ENCODE data around the gene INPP4B.
"Not testable (repeated sequence)": the region's sequence is repeated elsewhere in the genome, so short reads cannot be mapped to it uniquely, and the experiment has no call there.

The INPP4B gene

DNA sequence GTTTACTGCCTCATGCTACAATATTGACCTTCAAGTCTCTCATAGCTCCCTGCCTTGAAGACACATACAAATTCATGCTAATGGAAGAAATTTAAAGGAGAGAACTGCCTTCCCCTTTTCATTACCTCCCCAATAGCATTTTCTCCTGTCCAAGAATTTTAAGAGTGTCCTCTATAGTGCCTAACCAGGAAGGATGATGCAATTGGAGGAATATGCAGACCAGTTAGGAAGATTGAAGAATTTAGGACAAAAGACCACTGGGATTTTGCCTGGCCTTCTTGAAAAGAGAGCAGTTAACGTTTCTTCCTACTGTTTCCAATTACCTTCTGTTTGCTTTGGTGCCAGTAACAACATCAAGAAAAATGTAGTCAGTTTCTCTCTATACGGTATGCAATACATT, 443.9 kb downstream of the INPP4B start:
- peak overlapping the region; percentile 65 for H3K4me2 ChIP-seq (ENCODE audit: insufficient read depth, low read length)
- H3K27me3 ChIP-seq (ENCODE audit: insufficient read depth, low read length, poor library complexity): no peaks in the 10 kb centered on the region
- no peaks in the 10 kb centered on the region for H4K20me1 ChIP-seq (ENCODE audit: insufficient read depth, low read length)
- no peak for DNase-seq
- peak overlapping the region; percentile 7 to 76; a peak in 3 of 4 replicates for H3K4me3 ChIP-seq (ENCODE audit: low read depth in 1 of 2, low read length in 2 of 2)
- peaks cover 21% of the 10 kb centered on the region for H3K36me3 ChIP-seq (ENCODE audit: insufficient read depth, low read length)
- H3K4me1 ChIP-seq (ENCODE audit: insufficient read depth, low read length): peaks cover 73% of the 10 kb centered on the region
- H3K27ac ChIP-seq (ENCODE audit: low read length): peak overlapping the region; percentile 99
- ATAC-seq (ENCODE audit: insufficient read depth, low read depth): no peak
- H3K9me3 ChIP-seq (ENCODE audit: insufficient read depth, low read length, severe bottlenecking): no peaks in the 10 kb centered on the region
- TF ChIP-seq, protein P1, sequence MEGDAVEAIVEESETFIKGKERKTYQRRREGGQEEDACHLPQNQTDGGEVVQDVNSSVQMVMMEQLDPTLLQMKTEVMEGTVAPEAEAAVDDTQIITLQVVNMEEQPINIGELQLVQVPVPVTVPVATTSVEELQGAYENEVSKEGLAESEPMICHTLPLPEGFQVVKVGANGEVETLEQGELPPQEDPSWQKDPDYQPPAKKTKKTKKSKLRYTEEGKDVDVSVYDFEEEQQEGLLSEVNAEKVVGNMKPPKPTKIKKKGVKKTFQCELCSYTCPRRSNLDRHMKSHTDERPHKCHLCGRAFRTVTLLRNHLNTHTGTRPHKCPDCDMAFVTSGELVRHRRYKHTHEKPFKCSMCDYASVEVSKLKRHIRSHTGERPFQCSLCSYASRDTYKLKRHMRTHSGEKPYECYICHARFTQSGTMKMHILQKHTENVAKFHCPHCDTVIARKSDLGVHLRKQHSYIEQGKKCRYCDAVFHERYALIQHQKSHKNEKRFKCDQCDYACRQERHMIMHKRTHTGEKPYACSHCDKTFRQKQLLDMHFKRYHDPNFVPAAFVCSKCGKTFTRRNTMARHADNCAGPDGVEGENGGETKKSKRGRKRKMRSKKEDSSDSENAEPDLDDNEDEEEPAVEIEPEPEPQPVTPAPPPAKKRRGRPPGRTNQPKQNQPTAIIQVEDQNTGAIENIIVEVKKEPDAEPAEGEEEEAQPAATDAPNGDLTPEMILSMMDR (IDR thresholded peaks at IDR 0.05; ENCODE audit: borderline replicate concordance, extremely low read depth, low read length, poor library complexity, severe bottlenecking): no peak
- TF ChIP-seq EZH2 (IDR thresholded peaks at IDR 0.05; ENCODE audit: borderline replicate concordance, low read depth, low read length, severe bottlenecking): no peak
- H3K9ac ChIP-seq (ENCODE audit: low read depth, low read length): peak overlapping the region; percentile 62
- no peak overlapping the region for H2AFZ ChIP-seq (ENCODE audit: low read depth, low read length)
- peaks cover 71% of the 10 kb centered on the region for H3K79me2 ChIP-seq (ENCODE audit: insufficient read depth, low read length)

DNA sequence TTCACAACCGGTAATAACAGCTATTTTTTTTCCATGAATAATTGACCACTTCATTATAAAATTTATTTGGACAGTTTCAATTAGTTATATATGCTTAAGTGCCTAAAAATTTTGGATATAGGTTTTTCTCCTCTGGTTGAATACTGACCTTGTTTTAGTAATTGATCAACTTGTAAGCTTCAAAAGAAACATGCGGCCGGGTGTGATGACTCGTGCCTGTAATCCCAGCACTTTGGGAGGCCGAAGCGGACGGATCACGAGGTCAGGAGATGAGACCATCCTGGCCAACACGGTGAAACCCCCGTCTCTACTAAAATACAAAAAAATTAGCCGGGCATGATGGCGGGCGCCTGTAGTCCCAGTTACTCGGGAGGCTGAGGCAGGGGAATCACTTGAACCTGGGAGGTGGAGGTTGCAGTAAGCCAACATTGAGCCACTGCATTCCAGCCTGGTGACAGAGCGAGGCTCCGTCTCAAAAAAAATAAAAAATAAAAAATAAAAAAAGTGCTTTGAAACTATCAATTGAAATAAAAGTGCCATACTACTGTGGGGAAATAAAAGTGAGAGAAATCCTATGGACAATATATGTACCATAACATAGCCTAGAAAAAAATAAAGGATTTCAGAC, 448.6 kb downstream of the INPP4B start:
- Histone ChIP-seq H3K79me2 (ENCODE audit: insufficient read depth, low read length) (peaks cover 95% of the 10 kb centered on the region), H3K4me1 (ENCODE audit: insufficient read depth, low read length) (peaks cover 38% of the 10 kb centered on the region), H3K36me3 (ENCODE audit: insufficient read depth, low read length) (peaks cover 39% of the 10 kb centered on the region)
- not testable (repeated sequence) for H3K4me3 ChIP-seq (ENCODE audit: low read depth in 1 of 2, low read length in 2 of 2); ATAC-seq (ENCODE audit: insufficient read depth, low read depth); H3K4me2 ChIP-seq (ENCODE audit: insufficient read depth, low read length); H3K27ac ChIP-seq (ENCODE audit: low read length); H2AFZ ChIP-seq (ENCODE audit: low read depth, low read length); H3K27me3 ChIP-seq (ENCODE audit: insufficient read depth, low read length, poor library complexity); H3K9me3 ChIP-seq (ENCODE audit: insufficient read depth, low read length, severe bottlenecking); DNase-seq; H4K20me1 ChIP-seq (ENCODE audit: insufficient read depth, low read length); H3K9ac ChIP-seq (ENCODE audit: low read depth, low read length)

DNA sequence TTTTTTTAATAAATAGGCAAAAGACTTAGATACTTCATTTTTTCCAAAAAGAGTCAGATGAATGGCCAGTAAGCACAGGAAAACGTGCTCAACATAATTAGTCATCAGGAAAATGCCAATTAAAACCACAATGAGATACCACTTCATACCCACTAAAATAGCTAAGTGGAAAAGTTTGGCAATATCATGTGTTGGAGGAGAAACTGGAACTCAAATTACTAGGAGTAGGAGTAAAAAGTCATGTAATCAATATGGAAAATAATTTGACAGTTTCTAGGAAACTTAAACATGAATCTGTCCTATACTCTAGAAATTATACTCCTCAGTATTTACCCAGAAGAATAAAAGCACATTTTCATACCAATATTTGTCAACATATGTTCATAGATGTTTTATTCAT, 449.8 kb downstream of the INPP4B start:
- Histone ChIP-seq H3K4me3 (ENCODE audit: low read depth in 1 of 2, low read length in 2 of 2) (no peak overlapping the region), H3K79me2 (ENCODE audit: insufficient read depth, low read length) (peaks cover 93% of the 10 kb centered on the region), H3K4me1 (ENCODE audit: insufficient read depth, low read length) (peaks cover 26% of the 10 kb centered on the region), H3K9ac (ENCODE audit: low read depth, low read length) (no peak overlapping the region), H2AFZ (ENCODE audit: low read depth, low read length) (no peak overlapping the region), H3K27ac (ENCODE audit: low read length) (peak overlapping the region; percentile 20; the same call in 1 of the 2 replicates), H3K9me3 (ENCODE audit: insufficient read depth, low read length, severe bottlenecking) (no peaks in the 10 kb centered on the region), H4K20me1 (ENCODE audit: insufficient read depth, low read length) (no peaks in the 10 kb centered on the region), H3K36me3 (ENCODE audit: insufficient read depth, low read length) (peaks cover 32% of the 10 kb centered on the region), H3K27me3 (ENCODE audit: insufficient read depth, low read length, poor library complexity) (no peaks in the 10 kb centered on the region), H3K4me2 (ENCODE audit: insufficient read depth, low read length) (no peak overlapping the region)
- TF ChIP-seq EZH2 (IDR thresholded peaks at IDR 0.05; ENCODE audit: borderline replicate concordance, low read depth, low read length, severe bottlenecking): no peak
- TF ChIP-seq, protein P1 (IDR thresholded peaks at IDR 0.05; ENCODE audit: borderline replicate concordance, extremely low read depth, low read length, poor library complexity, severe bottlenecking): no peak
- no peak for ATAC-seq (ENCODE audit: insufficient read depth, low read depth)
- no peak for DNase-seq

DNA sequence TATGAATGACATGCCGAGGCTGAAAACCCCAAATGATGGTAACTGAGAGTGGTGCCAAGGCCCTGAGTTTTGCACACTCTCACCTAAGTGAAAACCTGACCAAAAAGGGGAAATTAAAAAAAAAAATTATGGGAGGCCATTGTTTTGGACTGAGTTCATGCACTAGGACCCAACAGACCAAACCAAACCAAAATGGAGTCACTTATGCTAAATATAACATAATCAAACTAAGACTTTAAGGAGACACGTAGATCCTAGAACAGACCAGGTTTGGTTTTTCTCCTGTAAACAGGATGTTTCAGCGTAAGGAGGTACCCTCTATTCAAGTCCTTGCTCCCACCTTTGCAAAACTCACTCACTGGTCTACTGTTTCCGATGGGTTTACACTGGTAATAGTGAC, 453.0 kb downstream of the INPP4B start:
- H3K36me3 ChIP-seq (ENCODE audit: insufficient read depth, low read length): peaks cover 20% of the 10 kb centered on the region
- no peak overlapping the region for H3K4me3 ChIP-seq (ENCODE audit: low read depth in 1 of 2, low read length in 2 of 2)
- no peak overlapping the region for H3K4me2 ChIP-seq (ENCODE audit: insufficient read depth, low read length)
- no peak overlapping the region for H3K9ac ChIP-seq (ENCODE audit: low read depth, low read length)
- H3K9me3 ChIP-seq (ENCODE audit: insufficient read depth, low read length, severe bottlenecking): no peaks in the 10 kb centered on the region
- DNase-seq (no peak), ATAC-seq (ENCODE audit: insufficient read depth, low read depth) (no peak)
- H4K20me1 ChIP-seq (ENCODE audit: insufficient read depth, low read length): no peaks in the 10 kb centered on the region
- H2AFZ ChIP-seq (ENCODE audit: low read depth, low read length): no peak overlapping the region
- 0 out of 2 replicates have a peak, but pooled peaks cover 2% of the 10 kb centered on the region for H3K4me1 ChIP-seq (ENCODE audit: insufficient read depth, low read length)
- no peak for TF ChIP-seq EZH2 (IDR thresholded peaks at IDR 0.05; ENCODE audit: borderline replicate concordance, low read depth, low read length, severe bottlenecking)
- TF ChIP-seq, protein P1 (IDR thresholded peaks at IDR 0.05; ENCODE audit: borderline replicate concordance, extremely low read depth, low read length, poor library complexity, severe bottlenecking): no peak
- H3K27ac ChIP-seq (ENCODE audit: low read length): no peak overlapping the region
- peaks cover 94% of the 10 kb centered on the region for H3K79me2 ChIP-seq (ENCODE audit: insufficient read depth, low read length)
- H3K27me3 ChIP-seq (ENCODE audit: insufficient read depth, low read length, poor library complexity): no peaks in the 10 kb centered on the region

All from DND-41 (cell line).